Ovary (tissue), 9 donors: Measurements from ENCODE around the gene TNFSF18. TPM values are rescaled to one million over a fixed set of nuclear protein-coding genes. Genes with fewer than 3 reads are reported as not detected.

ENCODE experiments used
- DNase-seq, 5 donors: peaks; one replicate each; pipeline ENCODE4 v3.0.0-alpha.2; 2019 to 2020
- H3K27ac ChIP-seq, 2 donors: fragments of 200-600 bp; one replicate each; pipeline versions ENCODE4 v1.5.1 to v1.8.0; 2019 to 2022
- H3K27me3 ChIP-seq: fragments of 200-600 bp; one replicate; pipeline ENCODE4 v1.8.0; 2022
- H3K36me3 ChIP-seq: fragments of 200-600 bp; sonication (generic); one replicate; pipeline ENCODE4 v1.5.1; 2019
- H3K4me1 ChIP-seq: one replicate; pipeline ENCODE4 v1.8.1; 2013; ENCODE audit warnings: mild to moderate bottlenecking, moderate library complexity; ENCODE audit not compliant: insufficient read depth
- H3K4me3 ChIP-seq: fragments of 200-600 bp; sonication (generic); one replicate; pipeline ENCODE4 v1.5.1; 2017
- H3K9me3 ChIP-seq, 2 donors: fragments of 200-600 bp in 1 of 2; sonication (generic) in 1 of 2; one replicate each; pipeline versions ENCODE4 v1.5.1 to v1.8.1; 2013 to 2019; ENCODE audit warnings: mild to moderate bottlenecking in 1 of 2, moderate library complexity in 1 of 2
- EP300 ChIP-seq: sonication (generic); formaldehyde crosslinking; IDR thresholded peaks from one replicate; pipeline ENCODE4 v1.6.1; 2017; ENCODE audit warnings: antibody characterized with exemption
- POLR2A ChIP-seq: fragments of 450-650 bp; IDR thresholded peaks from one replicate; pipeline ENCODE4 v1.6.1; 2017; ENCODE audit warnings: antibody characterized with exemption, mild to moderate bottlenecking, moderate library complexity
- WGBS, 3 donors: extraction: QIAGEN DNeasy Blood & Tissue Kit in 1 of 3; methylation state at CpG; one replicate each; pipeline versions ENCODE4 v1.1.5 to v1.1.7; 2013 to 2017; 5-methylcytosine and 5-hydroxymethylcytosine counted together
- intact Hi-C, 4 donors: fragments of 100-400 bp; cut with DNase I; formaldehyde crosslinking; loops; one replicate each; pipeline versions ENCODE4 v1.11.0 to v1.15.1; 2022 to 2023
- polyA plus RNA-seq, 2 donors: library from polyadenylated mRNA; stranded (reverse); fragments of 200-250 nt in 1 of 2; fragments of 350-450 nt in 1 of 2; fragmentation: Illumina TruSeq in 1 of 2; extraction: RNeasy Lipid Tissue Mini Kit (QIAGEN cat#74804) in 1 of 2; gene quantifications; one replicate each; pipeline ENCODE4 v1.2.3, GENCODE V29; 2013 to 2014
- total RNA-seq, 7 donors: library from RNA; depleted of rRNA in 2 of 7; stranded (reverse); fragments of >200 nt in 2 of 7; fragmentation: NEBNext Ultra II Directional in 3 of 7; extraction: Animal tissue kit (Norgen Biotek cat#: 25700) in 3 of 7; gene quantifications; one replicate each; pipeline versions ENCODE4 v1.1.0 to v1.2.4, GENCODE V29; 2016 to 2023
- TF ChIP-seq, protein P1 (sequence below), 3 donors: fragments of 450-650 bp in 2 of 3; fragments of 200-600 bp in 1 of 3; IDR thresholded peaks; one replicate each; pipeline versions ENCODE4 v1.5.1 to v1.8.0; 2016 to 2022; ENCODE audit warnings: antibody characterized with exemption in 3 of 3, mild to moderate bottlenecking in 1 of 3
- donor health status: DM: no; HTN: no; CAD: no; lungs with moderate emphysema.
- donor health status: DM: no; HTN: no; CAD: no.
- donor health status: Bipolar disorder and iron deficiency.
- donor health status: DM: yes; HTN: yes; CAD: no.
- donor health status: DM: no; HTN: no; CAD: no.
- donor health status: DM: yes; HTN: yes; CAD: no.

Gene TNFSF18
- total and polyA plus RNA-seq, 9 donors = 0.10 to 0.11 TPM; not detected in 7

DNA sequence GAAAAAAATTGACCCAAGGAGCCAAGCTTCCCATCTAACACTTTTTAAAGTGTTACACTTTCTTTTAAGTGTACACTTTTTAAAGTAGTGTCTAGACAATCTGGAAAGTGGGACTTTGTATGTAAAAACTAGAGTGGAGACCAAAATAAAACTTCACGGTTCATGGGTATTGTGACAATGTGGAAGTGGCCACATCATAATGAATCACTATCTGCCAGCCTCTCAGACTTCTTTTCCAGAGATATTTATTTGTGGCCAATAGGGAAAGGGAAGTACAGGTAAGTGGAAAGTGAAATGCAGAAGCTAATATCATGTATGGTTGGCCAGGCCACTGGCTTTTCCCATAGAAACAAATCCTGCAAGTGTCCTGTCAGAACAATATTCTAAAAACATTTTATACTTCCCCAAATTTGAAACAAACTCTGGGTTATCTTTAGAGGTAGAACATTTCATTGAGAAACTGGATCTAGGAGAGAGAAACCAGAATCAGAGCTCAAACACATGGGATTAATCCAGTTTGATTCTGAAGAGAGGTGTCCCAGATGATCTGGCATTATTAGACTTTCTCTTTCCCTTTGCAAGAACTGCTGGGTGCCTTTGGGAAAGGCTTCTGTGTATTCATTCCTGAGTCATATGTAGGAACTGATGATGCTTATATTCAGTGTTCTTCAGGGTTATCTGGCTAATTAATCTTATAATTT is 2.0 kb downstream of the TNFSF18 start:
- TF ChIP-seq EP300 (no peak), POLR2A (no peak)
- TF ChIP-seq, protein P1, sequence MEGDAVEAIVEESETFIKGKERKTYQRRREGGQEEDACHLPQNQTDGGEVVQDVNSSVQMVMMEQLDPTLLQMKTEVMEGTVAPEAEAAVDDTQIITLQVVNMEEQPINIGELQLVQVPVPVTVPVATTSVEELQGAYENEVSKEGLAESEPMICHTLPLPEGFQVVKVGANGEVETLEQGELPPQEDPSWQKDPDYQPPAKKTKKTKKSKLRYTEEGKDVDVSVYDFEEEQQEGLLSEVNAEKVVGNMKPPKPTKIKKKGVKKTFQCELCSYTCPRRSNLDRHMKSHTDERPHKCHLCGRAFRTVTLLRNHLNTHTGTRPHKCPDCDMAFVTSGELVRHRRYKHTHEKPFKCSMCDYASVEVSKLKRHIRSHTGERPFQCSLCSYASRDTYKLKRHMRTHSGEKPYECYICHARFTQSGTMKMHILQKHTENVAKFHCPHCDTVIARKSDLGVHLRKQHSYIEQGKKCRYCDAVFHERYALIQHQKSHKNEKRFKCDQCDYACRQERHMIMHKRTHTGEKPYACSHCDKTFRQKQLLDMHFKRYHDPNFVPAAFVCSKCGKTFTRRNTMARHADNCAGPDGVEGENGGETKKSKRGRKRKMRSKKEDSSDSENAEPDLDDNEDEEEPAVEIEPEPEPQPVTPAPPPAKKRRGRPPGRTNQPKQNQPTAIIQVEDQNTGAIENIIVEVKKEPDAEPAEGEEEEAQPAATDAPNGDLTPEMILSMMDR (IDR thresholded peaks at IDR 0.05) = no peak
- no peak for DNase-seq
- Histone ChIP-seq H3K27me3 (no peaks in the 10 kb centered on the region), H3K36me3 (no peaks in the 10 kb centered on the region), H3K4me3 (no peak overlapping the region), H3K27ac (no peak overlapping the region), H3K9me3 (no peaks in the 10 kb centered on the region), H3K4me1 (no peaks in the 10 kb centered on the region)
- 80 to 88% (median 88%) methylated on average over 1 of the region's 1 CpG for WGBS, 3 donors
- intact Hi-C loops = no loop called here

DNA sequence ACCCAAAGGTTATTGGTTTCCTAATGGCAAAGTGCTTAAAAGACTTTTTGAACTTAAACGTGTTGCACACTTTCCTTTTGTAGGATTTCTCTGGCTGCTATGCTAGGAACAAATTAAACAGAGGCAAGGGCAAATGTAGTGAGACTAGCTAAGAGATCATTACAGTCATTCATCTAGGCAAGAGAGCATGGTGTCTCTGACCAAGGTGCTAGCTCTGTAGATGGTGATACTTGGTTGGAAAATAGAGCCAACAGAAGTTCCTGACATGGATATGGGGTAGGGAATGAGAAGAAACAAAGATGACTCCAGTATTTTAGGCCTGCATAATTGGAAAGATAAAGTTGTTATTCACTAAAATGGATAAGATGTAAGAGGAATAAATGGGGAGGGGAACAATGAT is 6.1 kb downstream of the TNFSF18 start:
- intact Hi-C loops = no loop called here
- Histone ChIP-seq H3K4me1 (no peaks in the 10 kb centered on the region), H3K27ac (no peak overlapping the region), H3K36me3 (no peaks in the 10 kb centered on the region), H3K27me3 (no peaks in the 10 kb centered on the region), H3K9me3 (no peaks in the 10 kb centered on the region), H3K4me3 (no peak overlapping the region)
- TF ChIP-seq, protein P1 (IDR thresholded peaks at IDR 0.05) = no peak
- TF ChIP-seq POLR2A (no peak), EP300 (no peak)
- 79 to 90% (median 81%) methylated on average over 1 of the region's 1 CpG for whole genome bisulfite sequencing, 3 donors
- no peak for DNase-seq

DNA sequence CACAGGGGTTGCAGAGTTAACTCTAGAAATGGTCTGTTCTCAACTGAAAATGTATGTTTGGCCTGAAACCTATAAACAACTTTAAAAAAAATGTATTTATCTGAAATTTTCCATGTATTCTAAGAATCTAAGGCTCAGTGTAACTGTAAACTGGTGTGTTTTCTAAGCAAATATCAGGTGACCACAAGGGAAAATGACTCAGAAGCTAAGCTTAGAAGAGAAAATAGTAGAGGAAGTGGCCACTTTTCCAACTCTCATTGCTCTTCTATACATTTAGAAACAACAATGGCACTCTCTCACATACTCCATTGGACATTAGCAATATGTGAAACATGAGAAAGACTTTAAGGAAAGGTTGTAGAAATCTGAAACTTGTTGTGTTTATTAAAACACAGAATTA is 7.5 kb downstream of the TNFSF18 start:
- no peaks in the 10 kb centered on the region for H3K27me3 ChIP-seq
- H3K4me3 ChIP-seq = no peak overlapping the region
- no peak for TF ChIP-seq POLR2A
- TF ChIP-seq, protein P1 (IDR thresholded peaks at IDR 0.05) = no peak
- no peak for TF ChIP-seq EP300
- DNase-seq = no peak
- H3K27ac ChIP-seq = no peak overlapping the region
- H3K4me1 ChIP-seq = no peaks in the 10 kb centered on the region
- intact Hi-C loops = no loop called here
- H3K9me3 ChIP-seq = no peaks in the 10 kb centered on the region
- H3K36me3 ChIP-seq = no peaks in the 10 kb centered on the region

DNA sequence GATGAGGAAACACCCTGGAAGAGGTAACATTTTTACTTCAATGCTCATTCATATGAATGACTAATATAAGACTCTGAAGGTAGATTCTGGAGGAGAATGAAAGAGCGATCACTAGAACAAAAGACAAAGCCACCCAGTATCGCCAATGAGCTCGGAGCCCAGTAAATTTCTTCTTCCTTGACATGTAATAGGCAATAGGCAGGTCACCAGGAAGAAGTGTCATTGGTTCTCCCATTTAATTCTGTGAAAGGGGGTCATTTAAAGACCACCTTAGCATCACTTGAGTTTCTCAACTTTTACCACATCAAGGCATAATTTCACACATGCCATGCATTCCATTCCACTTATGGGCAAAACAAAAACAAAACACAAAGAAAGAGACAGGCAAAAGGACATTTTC is 7.9 kb downstream of the TNFSF18 start:
- H3K27me3 ChIP-seq = no peaks in the 10 kb centered on the region
- no peaks in the 10 kb centered on the region for H3K36me3 ChIP-seq
- DNase-seq = no peak
- H3K9me3 ChIP-seq = no peaks in the 10 kb centered on the region
- intact Hi-C loops = no loop called here
- no peaks in the 10 kb centered on the region for H3K4me1 ChIP-seq
- TF ChIP-seq POLR2A = no peak
- TF ChIP-seq, protein P1 (IDR thresholded peaks at IDR 0.05) = no peak
- no peak for TF ChIP-seq EP300
- no peak overlapping the region for H3K4me3 ChIP-seq
- H3K27ac ChIP-seq = no peak overlapping the region
- WGBS, 3 donors = 90 to 96% (median 92%) methylated on average over 3 of the region's 3 CpGs
